ENCODE results near the gene CFDP1. TPM values are rescaled to one million over a fixed set of nuclear protein-coding genes. Genes with fewer than 3 reads are reported as not detected.

Gene CFDP1
- total and polyA plus RNA-seq, 2 donors (not counting 3 experiments of a cell fraction or from before 2014, with no cell fraction given): 17.8 to 53.8 TPM

DNA sequence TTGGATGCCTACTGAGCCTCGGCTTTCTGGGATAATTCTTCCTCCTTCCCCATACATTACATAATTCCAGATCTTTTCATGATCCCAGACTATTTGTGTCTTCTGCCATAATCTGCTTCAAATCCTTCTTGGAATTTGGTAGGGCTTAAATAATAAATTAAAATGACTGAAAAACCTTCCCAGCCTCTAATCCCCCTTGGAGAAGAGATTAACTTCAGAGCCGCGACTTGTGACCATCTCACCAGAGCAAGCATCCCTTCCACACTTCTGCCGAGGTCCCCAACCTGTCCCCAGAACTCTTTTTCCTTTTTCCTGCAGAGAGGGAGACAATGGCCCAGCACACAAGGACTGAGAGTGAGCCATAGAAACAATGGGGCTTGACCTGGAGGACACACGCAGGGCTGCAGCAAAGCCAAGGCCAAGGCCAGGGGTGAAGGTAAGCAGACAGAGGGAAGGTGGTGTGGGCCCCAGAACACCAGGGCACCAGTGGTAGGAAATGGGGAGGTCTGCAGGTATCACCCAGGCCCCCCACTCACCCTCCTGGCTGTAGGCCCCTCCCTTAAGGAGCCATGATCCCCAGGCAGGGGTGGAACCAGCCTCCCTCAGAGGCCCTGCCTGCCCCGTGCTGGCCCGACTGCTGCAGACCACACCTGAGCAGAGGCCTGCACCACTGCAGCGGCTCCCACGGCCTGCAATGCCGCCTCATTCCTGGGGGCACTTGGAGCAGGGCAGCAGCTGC, 172.3 kb downstream of the CFDP1 start:
- POLR2A ChIA-PET: interaction anchor here (0.7 to 1.2 kb wide), 2 partner anchors 22 to 80 kb away, joined by 3 to 5 read pairs; no protein-coding TSS in a partner anchor
- TF ChIP-seq GATA2 (IDR thresholded peaks at IDR 0.05; ENCODE audit: insufficient read depth, insufficient read length, low read depth, low read length) (no peak), POLR2A (IDR thresholded peaks at IDR 0.05; ENCODE audit: low read depth, low read length) (no peak), EZH2 (IDR thresholded peaks at IDR 0.05; ENCODE audit: borderline replicate concordance, low read depth, low read length, severe bottlenecking) (no peak)
- Histone ChIP-seq H3K4me2 (ENCODE audit: insufficient read depth, low read length) (no peak overlapping the region), H3K9me1 (replicated peaks; ENCODE audit: control insufficient read depth, extremely low read depth, insufficient read depth, low read length) (no peaks in the 10 kb centered on the region), H3K27ac (ENCODE audit: insufficient read depth, low read depth, low read length) (no peak overlapping the region), H3K4me3 (replicated peaks in 1 of 3; ENCODE audit: insufficient read depth in 1 of 3, low read depth in 1 of 3, low read length in 3 of 3) (no peak overlapping the region), H3K27me3 (ENCODE audit: control insufficient read depth in 2 of 2, insufficient read depth in 2 of 2, low read length in 2 of 2) (no peaks in the 10 kb centered on the region), H3K36me3 (ENCODE audit: control insufficient read depth in 2 of 2, extremely low read depth in 1 of 2, insufficient read depth in 2 of 2, low read length in 2 of 2) (peaks cover 2 to 5% of the 10 kb centered on the region in 2 experiments), H2AFZ (ENCODE audit: low read depth, low read length) (no peak overlapping the region), H3K9me3 (replicated peaks; ENCODE audit: control insufficient read depth, insufficient read depth, low read length) (no peaks in the 10 kb centered on the region), H3K4me1 (ENCODE audit: control insufficient read depth, extremely low read depth, insufficient read depth, low read length) (peaks cover 70% of the 10 kb centered on the region), H3K79me2 (ENCODE audit: control insufficient read depth, insufficient read depth, low read length) (peaks cover 95% of the 10 kb centered on the region), H4K20me1 (replicated peaks; ENCODE audit: control insufficient read depth, extremely low read depth, insufficient read depth, low read length) (no peaks in the 10 kb centered on the region), H3K9ac (replicated peaks; ENCODE audit: extremely low read depth, insufficient read depth, low read length) (no peak overlapping the region)
- DNase-seq (ENCODE audit: low read depth, low spot score): no peak
- FAIRE-seq: no peak
- dilution Hi-C loops (cut with MboI; ENCODE audit: extremely low pct_ligation_motif_present, low sequenced_read_pairs): no loop called here
- CTCF ChIA-PET: interaction anchor here (0.8 to 1.5 kb wide), 3 partner anchors 11 to 13 kb away, joined by 3 to 4 read pairs (median 4); no protein-coding TSS in a partner anchor
- intact Hi-C loops (cut with micrococcal nuclease): no loop called here
- no TSS peak for BruUV-seq (replicated peaks)

DNA sequence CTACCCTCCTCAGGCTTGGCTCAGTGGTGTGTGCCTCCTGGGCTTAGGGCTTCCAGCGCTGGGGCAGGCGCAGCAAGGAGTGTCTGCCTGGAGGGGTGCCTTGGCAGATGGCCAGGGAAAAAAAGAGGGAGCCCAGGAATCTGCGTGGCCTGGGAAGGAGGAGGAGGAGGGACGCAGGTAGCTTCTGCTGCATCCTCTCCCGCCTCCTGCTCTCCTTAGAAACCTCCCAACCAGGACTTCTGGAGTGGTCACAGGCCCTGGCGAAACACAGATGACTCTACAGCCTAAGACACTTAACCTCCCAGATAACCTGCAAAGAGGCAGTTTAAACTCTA, 174.5 kb downstream of the CFDP1 start:
- FAIRE-seq (no peak), DNase-seq (ENCODE audit: low read depth, low spot score) (no peak)
- Histone ChIP-seq H3K36me3 (ENCODE audit: control insufficient read depth in 2 of 2, extremely low read depth in 1 of 2, insufficient read depth in 2 of 2, low read length in 2 of 2) (peaks cover 2 to 5% of the 10 kb centered on the region in 2 experiments), H3K27ac (ENCODE audit: insufficient read depth, low read depth, low read length) (no peak overlapping the region), H3K9ac (replicated peaks; ENCODE audit: extremely low read depth, insufficient read depth, low read length) (no peak overlapping the region), H3K9me1 (replicated peaks; ENCODE audit: control insufficient read depth, extremely low read depth, insufficient read depth, low read length) (no peaks in the 10 kb centered on the region), H2AFZ (ENCODE audit: low read depth, low read length) (no peak overlapping the region), H3K27me3 (ENCODE audit: control insufficient read depth in 2 of 2, insufficient read depth in 2 of 2, low read length in 2 of 2) (no peaks in the 10 kb centered on the region), H3K9me3 (replicated peaks; ENCODE audit: control insufficient read depth, insufficient read depth, low read length) (no peaks in the 10 kb centered on the region), H4K20me1 (replicated peaks; ENCODE audit: control insufficient read depth, extremely low read depth, insufficient read depth, low read length) (no peaks in the 10 kb centered on the region), H3K4me1 (ENCODE audit: control insufficient read depth, extremely low read depth, insufficient read depth, low read length) (peaks cover 80% of the 10 kb centered on the region), H3K4me3 (replicated peaks in 1 of 3; ENCODE audit: insufficient read depth in 1 of 3, low read depth in 1 of 3, low read length in 3 of 3) (no peak overlapping the region), H3K79me2 (ENCODE audit: control insufficient read depth, insufficient read depth, low read length) (peaks cover 95% of the 10 kb centered on the region), H3K4me2 (ENCODE audit: insufficient read depth, low read length) (no peak overlapping the region)
- no TSS peak for BruUV-seq (replicated peaks)
- dilution Hi-C loops (cut with MboI; ENCODE audit: extremely low pct_ligation_motif_present, low sequenced_read_pairs): no loop called here
- CTCF ChIA-PET: no interaction called here
- intact Hi-C loops (cut with micrococcal nuclease): no loop called here
- POLR2A ChIA-PET: no interaction called here
- TF ChIP-seq JUN (IDR thresholded peaks at IDR 0.05; ENCODE audit: borderline replicate concordance, insufficient read depth, insufficient read length, low read depth): no peak
- TF ChIP-seq POLR2A (IDR thresholded peaks at IDR 0.05; ENCODE audit: low read depth, low read length): no peak
- TF ChIP-seq, protein P1, sequence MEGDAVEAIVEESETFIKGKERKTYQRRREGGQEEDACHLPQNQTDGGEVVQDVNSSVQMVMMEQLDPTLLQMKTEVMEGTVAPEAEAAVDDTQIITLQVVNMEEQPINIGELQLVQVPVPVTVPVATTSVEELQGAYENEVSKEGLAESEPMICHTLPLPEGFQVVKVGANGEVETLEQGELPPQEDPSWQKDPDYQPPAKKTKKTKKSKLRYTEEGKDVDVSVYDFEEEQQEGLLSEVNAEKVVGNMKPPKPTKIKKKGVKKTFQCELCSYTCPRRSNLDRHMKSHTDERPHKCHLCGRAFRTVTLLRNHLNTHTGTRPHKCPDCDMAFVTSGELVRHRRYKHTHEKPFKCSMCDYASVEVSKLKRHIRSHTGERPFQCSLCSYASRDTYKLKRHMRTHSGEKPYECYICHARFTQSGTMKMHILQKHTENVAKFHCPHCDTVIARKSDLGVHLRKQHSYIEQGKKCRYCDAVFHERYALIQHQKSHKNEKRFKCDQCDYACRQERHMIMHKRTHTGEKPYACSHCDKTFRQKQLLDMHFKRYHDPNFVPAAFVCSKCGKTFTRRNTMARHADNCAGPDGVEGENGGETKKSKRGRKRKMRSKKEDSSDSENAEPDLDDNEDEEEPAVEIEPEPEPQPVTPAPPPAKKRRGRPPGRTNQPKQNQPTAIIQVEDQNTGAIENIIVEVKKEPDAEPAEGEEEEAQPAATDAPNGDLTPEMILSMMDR (IDR thresholded peaks at IDR 0.05; ENCODE audit: extremely low read depth in 1 of 2, insufficient read depth in 1 of 2, low read depth in 1 of 2, low read length in 2 of 2): no peak
- TF ChIP-seq POLR2AphosphoS5 (IDR thresholded peaks at IDR 0.05; ENCODE audit: insufficient read depth, low read depth, low read length): no peak
- TF ChIP-seq EZH2 (IDR thresholded peaks at IDR 0.05; ENCODE audit: borderline replicate concordance, low read depth, low read length, severe bottlenecking): no peak
- no peak for TF ChIP-seq FOS (IDR thresholded peaks at IDR 0.05; ENCODE audit: borderline replicate concordance, insufficient read depth, low read length)
- no peak for TF ChIP-seq GATA2 (IDR thresholded peaks at IDR 0.05; ENCODE audit: insufficient read depth, insufficient read length, low read depth, low read length)
- TF ChIP-seq, protein P2, sequence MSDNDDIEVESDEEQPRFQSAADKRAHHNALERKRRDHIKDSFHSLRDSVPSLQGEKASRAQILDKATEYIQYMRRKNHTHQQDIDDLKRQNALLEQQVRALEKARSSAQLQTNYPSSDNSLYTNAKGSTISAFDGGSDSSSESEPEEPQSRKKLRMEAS (IDR thresholded peaks at IDR 0.05; ENCODE audit: insufficient read depth, insufficient read length): no peak
- TF ChIP-seq MYC (IDR thresholded peaks at IDR 0.05; ENCODE audit: low read depth, low read length): no peak
